Retinal pigment epithelial cell (primary cell): ENCODE data around the gene SCUBE1.

Experiments used
- DNase-seq: peaks from one replicate; pipeline ENCODE4 v3.0.0-alpha.2; 2010; ENCODE audit warnings: low read depth
- H3K4me3 ChIP-seq: 2 replicates; pipeline ENCODE4 v1.5.1; 2011; ENCODE audit warnings: mild to moderate bottlenecking, low read length, control low read depth, moderate library complexity
- TF ChIP-seq, protein P1 (sequence below): conservative IDR thresholded peaks from 2 replicates; pipeline ENCODE4 v1.5.1; 2011; ENCODE audit warnings: low read depth, low read length, control low read depth, inconsistent platforms

The SCUBE1 gene

DNA sequence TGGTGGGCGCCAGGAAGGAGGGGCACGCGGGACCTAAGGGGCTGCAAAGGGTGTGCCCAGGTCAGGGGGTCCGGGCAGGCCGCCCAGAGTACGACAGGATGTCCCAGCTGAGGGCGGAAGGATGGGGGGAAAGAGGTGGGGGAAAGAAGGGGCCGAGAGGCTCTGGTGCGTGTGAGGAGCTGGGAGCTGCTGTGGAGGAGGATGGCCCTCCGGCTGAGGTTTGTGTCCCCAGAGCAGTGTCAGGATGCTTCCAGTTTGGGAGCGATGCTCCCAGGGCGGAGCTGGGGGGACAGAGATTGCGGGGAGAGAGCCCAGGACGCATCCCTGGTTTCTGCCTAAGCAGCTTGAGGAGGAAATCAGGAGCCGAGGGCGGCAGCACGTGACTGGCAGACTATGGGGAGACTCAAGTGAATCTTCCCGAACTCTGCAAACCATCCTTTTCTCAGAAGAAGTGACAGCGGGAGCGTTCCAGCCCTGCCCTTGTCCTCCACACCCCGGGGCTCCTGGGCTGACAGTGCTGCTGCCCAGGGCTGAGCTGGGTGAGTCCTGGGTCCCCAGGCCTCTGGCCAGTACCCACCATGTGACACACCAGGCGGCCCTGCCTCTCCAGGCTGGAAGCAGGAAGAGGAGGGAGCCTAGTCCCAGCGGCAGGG is 136.5 kb downstream of the SCUBE1 start:
- TF ChIP-seq, protein P1, sequence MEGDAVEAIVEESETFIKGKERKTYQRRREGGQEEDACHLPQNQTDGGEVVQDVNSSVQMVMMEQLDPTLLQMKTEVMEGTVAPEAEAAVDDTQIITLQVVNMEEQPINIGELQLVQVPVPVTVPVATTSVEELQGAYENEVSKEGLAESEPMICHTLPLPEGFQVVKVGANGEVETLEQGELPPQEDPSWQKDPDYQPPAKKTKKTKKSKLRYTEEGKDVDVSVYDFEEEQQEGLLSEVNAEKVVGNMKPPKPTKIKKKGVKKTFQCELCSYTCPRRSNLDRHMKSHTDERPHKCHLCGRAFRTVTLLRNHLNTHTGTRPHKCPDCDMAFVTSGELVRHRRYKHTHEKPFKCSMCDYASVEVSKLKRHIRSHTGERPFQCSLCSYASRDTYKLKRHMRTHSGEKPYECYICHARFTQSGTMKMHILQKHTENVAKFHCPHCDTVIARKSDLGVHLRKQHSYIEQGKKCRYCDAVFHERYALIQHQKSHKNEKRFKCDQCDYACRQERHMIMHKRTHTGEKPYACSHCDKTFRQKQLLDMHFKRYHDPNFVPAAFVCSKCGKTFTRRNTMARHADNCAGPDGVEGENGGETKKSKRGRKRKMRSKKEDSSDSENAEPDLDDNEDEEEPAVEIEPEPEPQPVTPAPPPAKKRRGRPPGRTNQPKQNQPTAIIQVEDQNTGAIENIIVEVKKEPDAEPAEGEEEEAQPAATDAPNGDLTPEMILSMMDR = no peak
- no peak for DNase-seq
- no peak overlapping the region for H3K4me3 ChIP-seq

DNA sequence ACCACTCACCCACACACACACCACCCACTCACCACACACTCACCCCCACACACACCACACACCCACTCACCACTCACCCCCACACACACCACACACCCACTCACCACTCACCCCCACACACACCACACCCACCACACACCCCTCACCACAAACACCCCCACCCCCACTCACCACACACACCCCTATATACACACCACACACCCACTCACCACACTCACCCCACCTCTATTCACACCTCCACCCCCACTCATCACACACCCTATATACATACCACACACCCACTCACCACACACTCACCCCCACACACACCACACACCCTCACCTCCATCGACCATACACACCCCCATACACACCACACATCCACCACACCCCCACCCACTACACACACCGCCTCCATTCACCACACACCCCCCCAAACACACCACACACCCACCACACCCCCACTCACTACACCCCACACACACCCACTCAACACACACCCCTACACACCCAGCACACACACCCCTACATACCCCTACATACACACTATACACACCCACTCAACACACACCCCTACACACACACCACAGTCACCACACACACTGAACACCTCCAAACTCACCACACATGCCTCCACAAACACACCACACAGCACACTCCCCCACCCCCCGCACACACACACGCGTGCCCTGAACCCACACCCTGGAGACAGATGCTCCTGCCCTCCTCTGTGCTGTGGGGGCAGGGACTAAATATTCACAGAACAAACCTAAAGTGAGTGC is 137.2 kb downstream of the SCUBE1 start:
- H3K4me3 ChIP-seq = no peak overlapping the region
- TF ChIP-seq, protein P1 = no peak
- no peak for DNase-seq

DNA sequence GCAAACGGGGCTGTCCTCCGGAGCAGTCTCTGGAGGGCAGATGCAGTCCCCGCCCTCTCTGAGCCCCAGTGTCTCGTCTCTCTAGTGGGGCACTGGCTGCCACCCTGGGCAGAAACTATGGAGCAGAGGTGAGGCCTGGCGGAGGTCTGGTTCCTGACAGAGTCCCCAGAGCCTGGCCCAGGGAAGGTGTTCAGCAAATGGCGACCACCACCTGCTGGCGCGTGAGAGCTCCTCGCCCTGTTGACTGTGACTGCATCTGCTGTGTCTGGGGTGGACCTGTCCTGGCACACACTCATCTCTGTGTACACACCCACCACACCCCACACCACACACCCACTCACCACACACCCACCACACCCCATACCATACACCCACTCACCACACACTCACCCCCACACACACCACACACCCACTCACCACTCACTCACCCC is 137.9 kb downstream of the SCUBE1 start:
- no peak for DNase-seq
- TF ChIP-seq, protein P1 = no peak
- no peak overlapping the region for H3K4me3 ChIP-seq

DNA sequence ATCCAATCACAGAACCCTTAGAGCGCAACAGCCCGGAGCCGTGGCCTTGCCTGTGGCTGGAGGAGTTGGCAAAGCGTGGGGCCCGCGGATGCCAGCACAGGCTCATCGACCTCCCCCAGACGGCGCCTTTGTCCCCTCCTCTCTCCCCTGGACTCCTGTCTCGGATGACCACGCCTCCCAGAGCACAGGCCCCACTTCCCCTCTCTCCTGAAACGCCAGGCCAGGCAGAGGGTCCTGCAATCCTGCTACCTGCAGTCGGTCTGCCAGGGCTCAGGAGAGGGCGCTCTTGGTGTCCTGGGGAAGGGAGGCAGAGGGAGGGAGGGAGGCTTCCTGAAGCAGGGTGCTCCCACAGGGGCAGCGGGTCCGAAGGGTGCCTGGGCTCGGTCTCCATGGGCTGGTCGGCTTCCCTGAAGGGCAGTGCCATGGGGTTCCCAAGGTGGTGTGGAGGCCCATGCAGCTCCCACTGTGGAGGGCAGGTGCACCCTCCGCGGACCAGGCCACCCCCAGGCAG is 139.6 kb downstream of the SCUBE1 start:
- no peak for DNase-seq
- no peak overlapping the region for H3K4me3 ChIP-seq
- TF ChIP-seq, protein P1 = peak; percentile 9

DNA sequence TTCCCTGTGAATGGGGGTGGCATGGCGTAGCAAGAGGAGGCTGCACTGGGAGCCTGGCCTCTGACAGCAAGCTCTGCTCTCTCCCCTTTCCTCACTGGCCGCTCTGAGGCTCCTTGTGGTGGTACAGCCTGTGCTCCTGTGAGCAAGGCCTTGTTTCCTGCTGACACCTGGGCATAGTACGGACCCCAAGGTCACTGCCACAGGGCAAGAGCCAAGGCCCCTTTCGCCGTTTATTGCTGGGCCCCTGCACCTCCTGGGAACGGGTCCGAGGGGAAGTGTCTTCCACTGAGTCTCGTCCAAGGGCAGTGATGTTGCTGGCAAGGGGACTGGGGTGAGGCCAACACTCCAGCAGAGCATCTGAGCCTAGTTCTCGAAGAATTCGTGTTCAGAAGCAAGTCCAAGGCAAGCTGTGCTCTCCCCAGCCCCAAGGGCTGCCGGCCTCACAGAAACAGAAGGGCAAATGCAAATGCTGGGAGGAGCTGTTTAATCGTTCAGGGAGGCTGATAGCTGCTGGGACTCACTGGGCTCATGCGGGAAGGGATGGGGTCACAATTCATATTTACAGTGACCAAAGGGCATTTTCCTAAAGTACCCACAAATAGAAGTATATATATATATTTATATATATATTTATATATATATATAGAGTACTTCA is 140.3 kb downstream of the SCUBE1 start:
- TF ChIP-seq, protein P1 = no peak
- DNase-seq = no peak
- no peak overlapping the region for H3K4me3 ChIP-seq

DNA sequence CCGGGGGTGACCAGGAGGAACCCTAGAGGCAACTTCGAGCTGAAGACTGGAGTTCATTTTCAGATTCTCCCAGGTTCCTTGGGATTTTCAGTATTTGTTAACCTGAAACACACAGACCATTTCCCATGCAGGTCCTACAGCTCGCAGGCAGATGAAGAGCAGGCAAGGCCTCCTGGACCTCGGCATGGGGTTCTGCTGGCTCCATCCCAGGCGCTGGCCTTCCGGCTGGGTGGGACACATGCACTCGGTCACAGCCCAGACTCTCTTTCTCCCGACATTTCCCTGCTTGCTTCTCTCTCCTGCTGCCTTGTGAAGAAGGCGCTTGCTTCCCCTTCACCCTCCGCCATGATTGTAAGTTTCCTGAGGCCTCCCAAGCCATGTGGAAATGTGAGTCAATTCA is 140.8 kb downstream of the SCUBE1 start:
- TF ChIP-seq, protein P1 = no peak
- no peak overlapping the region for H3K4me3 ChIP-seq
- DNase-seq = no peak
